GM21360 (cell line): ENCODE data around the gene VAT1.
"Not testable (repeated sequence)": the region's sequence is repeated elsewhere in the genome, so short reads cannot be mapped to it uniquely, and the experiment has no call there.

Experiments used
- ATAC-seq: cut with Tn5 transposase; IDR thresholded peaks from one replicate; pipeline ENCODE4 v1.9.1; 2021; ENCODE audit warnings: mild to moderate bottlenecking, moderate library complexity; ENCODE audit not compliant: unreplicated experiment

The VAT1 gene

GRCh38 chr17:43010667-43011308 lies 11.4 kb downstream of the VAT1 start:
- ATAC-seq: no peak

- ATAC-seq: peak; percentile 72
These were observed 15.3 kb downstream of the VAT1 start, which contains the start of gene IFI35 for GRCh38 chr17:43006639-43007551. IFI35 (plus strand) TSS chr17:43006784; CDS start chr17:43006948, 164 bp downstream.

GRCh38 chr17:43003542-43004172 lies 18.5 kb downstream of the VAT1 start:
- ATAC-seq: no peak

- not testable (repeated sequence) for ATAC-seq
These were observed 21.3 kb downstream of the VAT1 start for GRCh38 chr17:43000894-43001293.

GRCh38 chr17:42999003-42999525 lies 23.1 kb downstream of the VAT1 start:
- ATAC-seq: no peak

GRCh38 chr17:42997984-42998938 lies 23.9 kb downstream of the VAT1 start, which contains the start of gene RPL27:
RPL27 (plus strand) TSS chr17:42998419; CDS start chr17:42998751, 332 bp downstream.
- peak; percentile 87 for ATAC-seq

GRCh38 chr17:42997390-42997983 lies 24.7 kb downstream of the VAT1 start:
- no peak for ATAC-seq

- ATAC-seq: not testable (repeated sequence)
These were observed 28.3 kb downstream of the VAT1 start for GRCh38 chr17:42993913-42994312.

- ATAC-seq: no peak
These were observed 29.3 kb downstream of the VAT1 start for GRCh38 chr17:42992872-42993271.

GRCh38 chr17:42991471-42991870 lies 30.7 kb downstream of the VAT1 start:
- ATAC-seq: no peak

- ATAC-seq: no peak
These were observed 32.2 kb downstream of the VAT1 start for GRCh38 chr17:42989726-42990652.

GRCh38 chr17:42989141-42989540 lies 33.0 kb downstream of the VAT1 start:
- ATAC-seq: no peak

GRCh38 chr17:42985225-42985624 lies 37.0 kb downstream of the VAT1 start:
- no peak for ATAC-seq

GRCh38 chr17:42982266-42982665 lies 39.9 kb downstream of the VAT1 start:
- ATAC-seq: no peak

GRCh38 chr17:42980766-42981397 lies 41.3 kb downstream of the VAT1 start:
- ATAC-seq: peak; percentile 47

GRCh38 chr17:42980274-42980765 lies 41.9 kb downstream of the VAT1 start, which contains the start of gene RUNDC1:
RUNDC1 (plus strand) TSS chr17:42980565; CDS start chr17:42980577, 12 bp downstream.
- ATAC-seq: peak; percentile 56

GRCh38 chr17:42979511-42980273 lies 42.5 kb downstream of the VAT1 start, which contains the start of gene PTGES3L:
PTGES3L (minus strand) TSS chr17:42980080; CDS start chr17:42980053, 27 bp downstream.
- ATAC-seq: no peak
